Activated naive CD4-positive, alpha-beta T cell treated with Interleukin-2 at 50 U/mL for 16 hours (primary cell): Measurements from ENCODE around the gene GMPPA.

Experiments used
- DNase-seq: peaks from one replicate; pipeline ENCODE4 v3.0.0-alpha.2; 2020

GMPPA gene

GRCh38 chr2:219468410-219469185, 30.1 kb upstream of the GMPPA start:
- DNase-seq, result no peak

- DNase-seq, result no peak
Observed at GRCh38 chr2:219469186-219469724, 29.4 kb upstream of the GMPPA start.

GRCh38 chr2:219470429-219470828, 28.3 kb upstream of the GMPPA start:
- no peak for DNase-seq

GRCh38 chr2:219471476-219472371, 27.0 kb upstream of the GMPPA start:
- DNase-seq, result no peak

GRCh38 chr2:219472629-219473187, 26.0 kb upstream of the GMPPA start:
- DNase-seq, result no peak

GRCh38 chr2:219473511-219473910, 25.2 kb upstream of the GMPPA start:
- DNase-seq, result no peak

GRCh38 chr2:219474285-219475060, 24.2 kb upstream of the GMPPA start:
- DNase-seq, result no peak

GRCh38 chr2:219475278-219475677, 23.4 kb upstream of the GMPPA start:
- DNase-seq, result no peak

GRCh38 chr2:219475697-219476651, 22.7 kb upstream of the GMPPA start:
- DNase-seq, result peak; percentile 60

GRCh38 chr2:219476652-219477151, 22.0 kb upstream of the GMPPA start:
- DNase-seq, result no peak

GRCh38 chr2:219477179-219477578, 21.5 kb upstream of the GMPPA start:
- no peak for DNase-seq

GRCh38 chr2:219477815-219478214, 20.9 kb upstream of the GMPPA start:
- no peak for DNase-seq

- no peak for DNase-seq
Observed at GRCh38 chr2:219478916-219479315, 19.8 kb upstream of the GMPPA start.

- no peak for DNase-seq
Observed at GRCh38 chr2:219480004-219480403, 18.7 kb upstream of the GMPPA start.

- DNase-seq, result no peak
Observed at GRCh38 chr2:219482674-219483405, 15.9 kb upstream of the GMPPA start.

GRCh38 chr2:219483451-219484342, 15.0 kb upstream of the GMPPA start:
- DNase-seq, result no peak

- no peak for DNase-seq
Observed at GRCh38 chr2:219484343-219485200, 14.1 kb upstream of the GMPPA start.

- DNase-seq, result no peak
Observed at GRCh38 chr2:219485201-219485580, 13.5 kb upstream of the GMPPA start.
